ENCODE measurements around the gene ENTREP1.
A peak's percentile ranks its signal among the peaks of the same experiment; 100 is the strongest.

DNA sequence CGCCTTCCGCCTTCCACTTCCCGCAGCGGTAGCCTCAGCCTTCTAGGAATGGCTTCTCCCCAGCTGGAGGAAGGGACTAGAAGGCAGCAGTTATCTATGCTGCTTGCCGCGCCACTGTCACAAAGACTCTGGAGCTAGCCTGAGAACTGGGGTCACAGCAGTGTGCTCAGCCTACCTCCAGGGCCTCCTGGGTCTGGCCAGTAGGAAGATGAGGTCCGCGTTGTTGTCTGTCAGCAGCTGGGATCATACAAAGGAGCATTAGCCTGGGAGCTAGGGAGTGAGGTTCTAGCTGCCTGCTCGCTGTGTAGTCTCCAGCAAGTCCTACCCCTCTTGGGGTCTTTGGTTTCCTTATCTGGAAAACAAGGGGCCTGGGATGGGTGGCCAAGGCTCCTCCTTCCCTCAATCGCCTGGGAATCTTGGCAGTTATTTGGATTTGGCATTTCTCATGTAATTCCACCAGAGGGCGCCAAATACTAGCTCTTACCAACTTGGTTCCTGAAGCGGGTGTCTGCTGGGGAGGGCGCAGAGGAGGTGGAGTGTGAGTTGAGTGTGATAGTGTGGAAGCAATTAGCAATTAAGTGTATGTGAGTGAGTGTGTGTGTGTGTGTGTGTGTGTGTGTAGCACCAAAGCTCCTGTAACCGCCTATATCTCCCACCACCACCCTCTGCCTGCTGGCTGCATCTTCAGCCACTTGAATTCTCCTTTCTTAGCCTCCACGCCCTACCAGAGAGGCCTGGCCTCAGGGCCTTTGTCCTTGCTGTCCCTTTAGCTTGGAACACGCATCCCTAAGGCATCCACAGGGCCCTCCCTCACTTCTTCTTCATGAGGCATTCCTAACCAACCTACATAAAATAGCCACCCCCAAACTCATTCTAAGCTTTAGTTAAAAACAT lies 97.1 kb downstream of the ENTREP1 start:
- TF ChIP-seq, protein P1, sequence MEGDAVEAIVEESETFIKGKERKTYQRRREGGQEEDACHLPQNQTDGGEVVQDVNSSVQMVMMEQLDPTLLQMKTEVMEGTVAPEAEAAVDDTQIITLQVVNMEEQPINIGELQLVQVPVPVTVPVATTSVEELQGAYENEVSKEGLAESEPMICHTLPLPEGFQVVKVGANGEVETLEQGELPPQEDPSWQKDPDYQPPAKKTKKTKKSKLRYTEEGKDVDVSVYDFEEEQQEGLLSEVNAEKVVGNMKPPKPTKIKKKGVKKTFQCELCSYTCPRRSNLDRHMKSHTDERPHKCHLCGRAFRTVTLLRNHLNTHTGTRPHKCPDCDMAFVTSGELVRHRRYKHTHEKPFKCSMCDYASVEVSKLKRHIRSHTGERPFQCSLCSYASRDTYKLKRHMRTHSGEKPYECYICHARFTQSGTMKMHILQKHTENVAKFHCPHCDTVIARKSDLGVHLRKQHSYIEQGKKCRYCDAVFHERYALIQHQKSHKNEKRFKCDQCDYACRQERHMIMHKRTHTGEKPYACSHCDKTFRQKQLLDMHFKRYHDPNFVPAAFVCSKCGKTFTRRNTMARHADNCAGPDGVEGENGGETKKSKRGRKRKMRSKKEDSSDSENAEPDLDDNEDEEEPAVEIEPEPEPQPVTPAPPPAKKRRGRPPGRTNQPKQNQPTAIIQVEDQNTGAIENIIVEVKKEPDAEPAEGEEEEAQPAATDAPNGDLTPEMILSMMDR (IDR thresholded peaks at IDR 0.05), result peak; percentile 79
- no peak for TF ChIP-seq ZFX (IDR thresholded peaks at IDR 0.05; ENCODE audit: borderline replicate concordance)

All from 22Rv1 (cell line).